Measurements from ENCODE around the gene ANO9.
A peak's percentile ranks its signal among the peaks of the same experiment; 100 is the strongest.
"Not testable (repeated sequence)": the region's sequence is repeated elsewhere in the genome, so short reads cannot be mapped to it uniquely, and the experiment has no call there.

ANO9 gene

DNA sequence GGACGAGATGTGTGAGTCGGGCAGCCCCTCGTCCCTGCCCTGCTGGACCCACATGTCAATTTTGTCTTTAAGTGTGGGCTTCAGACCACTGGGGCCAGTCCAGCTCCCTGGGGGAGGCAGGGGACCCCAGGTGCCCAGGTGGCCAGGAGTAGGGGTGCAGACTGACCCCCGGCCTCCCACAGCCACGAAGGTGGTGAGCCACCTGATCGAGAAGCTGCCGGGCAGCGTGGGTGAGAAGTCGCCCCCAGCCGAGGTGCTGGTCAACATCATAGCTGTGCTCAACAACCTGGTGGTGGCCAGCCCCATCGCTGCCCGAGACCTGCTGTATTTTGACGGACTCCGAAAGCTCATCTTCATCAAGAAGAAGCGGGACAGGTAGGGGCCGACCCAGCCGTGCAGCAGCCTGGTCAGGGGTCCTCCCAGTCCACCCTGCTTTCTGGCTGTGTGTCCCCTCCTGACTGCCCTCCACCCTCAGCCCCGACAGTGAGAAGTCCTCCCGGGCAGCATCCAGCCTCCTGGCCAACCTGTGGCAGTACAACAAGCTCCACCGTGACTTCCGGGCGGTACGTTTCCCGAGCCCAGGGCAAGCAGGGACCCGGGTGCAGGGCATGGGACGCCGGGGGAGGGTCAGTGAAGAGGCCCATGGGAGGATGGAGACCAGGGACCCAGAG lies 37.9 kb downstream of the ANO9 start:
- FAIRE-seq (no peak), DNase-seq (ENCODE audit: low spot score) (no peak)

DNA sequence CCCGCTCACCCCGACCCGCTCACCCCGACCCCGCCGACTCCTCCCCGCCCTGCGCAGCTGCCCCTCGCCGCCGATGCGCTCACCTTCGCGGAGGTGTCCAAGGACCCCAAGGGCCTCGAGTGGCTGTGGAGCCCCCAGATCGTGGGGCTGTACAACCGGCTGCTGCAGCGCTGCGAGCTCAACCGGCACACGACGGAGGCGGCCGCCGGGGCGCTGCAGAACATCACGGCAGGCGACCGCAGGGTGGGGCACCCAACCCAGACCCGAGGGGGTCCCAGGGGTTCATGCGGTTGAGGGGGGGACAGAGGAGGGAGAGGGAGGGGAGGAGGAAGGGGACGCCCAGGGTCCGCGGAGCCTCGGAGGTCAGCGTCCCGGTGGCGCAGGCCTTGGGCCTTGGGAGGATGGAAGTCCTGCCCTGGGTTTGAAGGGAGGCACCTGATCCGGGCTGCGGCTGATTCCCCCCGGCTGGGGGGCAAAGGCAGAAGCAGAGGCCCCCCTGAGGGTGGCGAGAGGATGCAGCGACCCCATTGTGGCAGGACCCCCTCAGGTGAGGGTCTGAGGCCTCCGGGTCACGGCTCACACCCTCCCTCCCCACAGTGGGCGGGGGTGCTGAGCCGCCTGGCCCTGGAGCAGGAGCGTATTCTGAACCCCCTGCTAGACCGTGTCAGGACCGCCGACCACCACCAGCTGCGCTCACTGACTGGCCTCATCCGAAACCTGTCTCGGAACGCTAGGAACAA lies 38.6 kb downstream of the ANO9 start:
- DNase-seq (ENCODE audit: low spot score): no peak
- no peak for FAIRE-seq

DNA sequence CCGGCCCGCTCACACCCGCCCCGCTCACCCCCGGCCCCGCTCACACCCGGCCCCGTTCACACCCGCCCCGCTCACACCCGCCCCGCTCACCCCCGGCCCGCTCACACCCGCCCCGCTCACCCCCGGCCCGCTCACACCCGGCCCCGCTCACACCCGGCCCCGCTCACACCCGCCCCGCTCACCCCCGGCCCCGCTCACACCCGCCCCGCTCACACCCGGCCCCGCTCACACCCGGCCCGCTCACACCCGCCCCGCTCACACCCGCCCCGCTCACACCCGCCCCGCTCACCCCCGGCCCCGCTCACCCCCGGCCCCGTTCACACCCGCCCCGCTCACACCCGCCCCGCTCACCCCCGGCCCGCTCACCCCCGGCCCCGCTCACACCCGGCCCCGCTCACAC lies 40.6 kb downstream of the ANO9 start:
- not testable (repeated sequence) for FAIRE-seq; DNase-seq (ENCODE audit: low spot score)

DNA sequence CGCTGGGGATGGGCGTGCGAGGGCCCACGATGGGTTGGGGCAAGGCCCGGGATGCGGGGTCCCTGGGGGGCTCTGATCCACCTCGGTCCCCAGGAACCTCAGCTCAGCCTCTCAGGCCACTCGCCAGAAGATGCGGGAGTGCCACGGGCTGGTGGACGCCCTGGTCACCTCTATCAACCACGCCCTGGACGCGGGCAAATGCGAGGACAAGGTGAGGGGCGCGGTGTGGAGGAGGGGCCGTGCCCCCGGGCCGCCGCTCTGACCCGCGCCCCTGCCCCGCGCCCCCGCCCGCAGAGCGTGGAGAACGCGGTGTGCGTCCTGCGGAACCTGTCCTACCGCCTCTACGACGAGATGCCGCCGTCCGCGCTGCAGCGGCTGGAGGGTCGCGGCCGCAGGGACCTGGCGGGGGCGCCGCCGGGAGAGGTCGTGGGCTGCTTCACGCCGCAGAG lies 41.5 kb downstream of the ANO9 start:
- FAIRE-seq (no peak), DNase-seq (ENCODE audit: low spot score) (no peak)

DNA sequence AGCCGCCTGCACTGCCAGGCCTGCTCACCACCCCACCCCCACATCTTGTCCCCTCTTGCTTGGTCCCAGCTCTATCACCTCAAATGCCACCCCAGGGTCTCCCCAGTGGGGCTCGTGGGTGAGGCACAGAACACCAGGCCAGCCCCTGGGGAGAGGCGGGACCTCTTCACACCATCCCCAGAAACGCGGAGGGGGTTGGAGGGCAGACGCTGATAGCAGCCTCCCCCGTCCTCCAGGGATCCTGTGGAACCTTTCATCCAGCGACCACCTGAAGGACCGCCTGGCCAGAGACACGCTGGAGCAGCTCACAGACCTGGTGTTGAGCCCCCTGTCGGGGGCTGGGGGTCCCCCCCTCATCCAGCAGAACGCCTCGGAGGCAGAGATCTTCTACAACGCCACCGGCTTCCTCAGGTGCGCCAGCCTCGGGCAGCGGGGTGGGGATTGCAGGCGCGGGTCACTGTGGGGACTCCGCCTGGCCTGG lies 42.0 kb downstream of the ANO9 start:
- DNase-seq (ENCODE audit: low spot score) (no peak), FAIRE-seq (no peak)

DNA sequence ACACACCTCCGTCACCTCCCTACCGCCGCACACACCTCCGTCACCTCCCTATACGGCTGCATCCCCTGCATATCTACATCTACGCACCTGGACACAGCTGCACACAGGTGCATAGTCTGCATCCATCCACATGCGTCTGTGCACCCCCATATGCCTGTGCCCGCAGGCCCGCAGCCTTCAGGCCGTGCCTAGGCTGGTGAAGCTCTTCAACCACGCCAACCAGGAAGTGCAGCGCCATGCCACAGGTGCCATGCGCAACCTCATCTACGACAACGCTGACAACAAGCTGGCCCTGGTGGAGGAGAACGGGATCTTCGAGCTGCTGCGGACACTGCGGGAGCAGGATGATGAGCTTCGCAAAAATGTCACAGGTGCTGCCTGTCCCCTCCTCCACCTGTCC lies 43.0 kb downstream of the ANO9 start:
- no peak for FAIRE-seq
- no peak for DNase-seq (ENCODE audit: low spot score)

DNA sequence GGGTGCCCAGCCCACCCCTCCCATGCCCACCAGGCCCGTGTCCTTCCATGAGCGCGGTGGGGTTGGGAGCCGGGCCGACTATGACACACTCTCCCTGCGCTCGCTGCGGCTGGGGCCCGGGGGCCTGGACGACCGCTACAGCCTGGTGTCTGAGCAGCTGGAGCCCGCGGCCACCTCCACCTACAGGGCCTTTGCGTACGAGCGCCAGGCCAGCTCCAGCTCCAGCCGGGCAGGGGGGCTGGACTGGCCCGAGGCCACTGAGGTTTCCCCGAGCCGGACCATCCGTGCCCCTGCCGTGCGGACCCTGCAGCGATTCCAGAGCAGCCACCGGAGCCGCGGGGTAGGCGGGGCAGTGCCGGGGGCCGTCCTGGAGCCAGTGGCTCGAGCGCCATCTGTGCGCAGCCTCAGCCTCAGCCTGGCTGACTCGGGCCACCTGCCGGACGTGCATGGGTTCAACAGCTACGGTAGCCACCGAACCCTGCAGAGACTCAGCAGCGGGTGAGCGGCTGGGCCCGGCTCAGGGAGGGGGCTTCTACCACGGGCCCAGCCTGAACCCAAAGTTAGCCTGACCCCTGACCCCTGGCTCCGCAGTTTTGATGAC lies 44.8 kb downstream of the ANO9 start:
- DNase-seq (ENCODE audit: low spot score) (no peak), FAIRE-seq (no peak)

DNA sequence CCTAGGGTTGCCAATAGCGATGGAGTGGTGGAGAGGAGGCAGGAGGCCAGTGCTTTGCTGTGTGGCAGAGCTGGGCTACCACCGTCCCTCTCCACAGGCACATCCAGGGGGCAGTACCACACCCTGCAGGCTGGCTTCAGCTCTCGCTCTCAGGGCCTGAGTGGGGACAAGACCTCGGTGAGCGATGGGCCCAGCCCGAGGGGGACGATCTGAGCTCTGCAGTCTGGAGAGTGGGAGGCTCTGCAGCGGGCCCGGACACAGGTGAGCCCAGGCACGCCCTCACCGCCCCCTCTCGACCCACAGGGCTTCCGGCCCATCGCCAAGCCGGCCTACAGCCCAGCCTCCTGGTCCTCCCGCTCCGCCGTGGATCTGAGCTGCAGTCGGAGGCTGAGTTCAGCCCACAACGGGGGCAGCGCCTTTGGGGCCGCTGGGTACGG lies 45.3 kb downstream of the ANO9 start:
- FAIRE-seq (no peak), DNase-seq (ENCODE audit: low spot score) (peak; percentile 8)

DNA sequence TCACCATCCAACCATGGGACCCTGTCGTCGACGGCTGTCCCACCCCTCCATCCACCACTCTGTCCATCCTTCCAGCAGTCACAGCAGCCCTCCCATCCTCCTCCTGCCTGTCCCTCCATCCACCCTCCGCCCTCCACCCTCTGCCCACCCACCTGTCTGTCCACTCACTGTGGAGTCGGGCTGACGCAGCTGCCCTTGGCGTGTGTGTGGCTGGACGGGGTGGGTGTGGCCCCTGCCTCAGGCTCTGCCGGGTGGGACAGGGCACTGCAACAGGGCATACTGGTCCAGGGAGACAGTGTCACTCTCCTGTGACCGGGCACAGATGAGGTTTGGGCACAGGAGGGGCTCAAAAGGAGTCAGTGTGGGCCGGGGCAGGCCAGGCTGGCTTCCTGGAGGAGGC lies 45.9 kb downstream of the ANO9 start:
- no peak for FAIRE-seq
- no peak for DNase-seq (ENCODE audit: low spot score)

DNA sequence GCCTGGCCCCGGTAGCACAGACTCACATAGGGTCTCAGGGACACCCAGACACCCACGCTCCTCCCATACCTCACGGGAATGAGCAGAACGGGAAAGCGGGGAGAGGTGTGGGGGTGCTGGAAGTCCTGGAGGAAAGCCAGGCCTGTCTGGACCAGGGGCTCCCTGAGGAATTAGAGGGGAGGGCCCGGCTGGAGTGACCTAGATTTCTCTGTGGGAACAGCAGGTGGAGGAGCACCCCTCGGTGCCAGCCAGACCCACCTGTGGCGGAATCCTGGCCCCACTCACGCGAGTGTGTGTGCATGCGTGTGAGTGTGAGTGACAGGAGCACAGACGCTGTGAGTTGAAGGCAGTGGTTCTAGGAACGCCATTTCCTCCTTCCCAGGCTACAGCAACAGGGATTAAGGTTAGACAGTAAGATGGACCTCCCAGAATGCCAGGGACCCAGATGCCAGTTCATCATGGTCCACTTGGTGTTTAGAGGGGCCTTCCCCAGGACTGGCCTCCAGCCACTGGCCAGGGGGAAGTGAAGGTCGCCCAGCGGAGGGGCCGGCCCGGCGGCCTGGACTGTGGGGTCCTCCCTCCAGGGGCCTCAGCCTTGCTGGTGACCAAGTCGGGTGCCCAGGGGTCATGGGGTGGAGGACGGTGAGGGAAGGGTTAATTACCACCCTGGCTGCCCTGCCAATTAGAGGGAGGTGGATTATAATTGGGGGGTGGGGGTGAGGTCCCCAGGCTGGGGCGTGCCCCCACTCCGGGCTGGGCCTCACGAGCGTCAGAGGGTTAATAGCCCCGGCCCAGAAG lies 46.8 kb downstream of the ANO9 start:
- DNase-seq (ENCODE audit: low spot score) (no peak), FAIRE-seq (no peak)

DNA sequence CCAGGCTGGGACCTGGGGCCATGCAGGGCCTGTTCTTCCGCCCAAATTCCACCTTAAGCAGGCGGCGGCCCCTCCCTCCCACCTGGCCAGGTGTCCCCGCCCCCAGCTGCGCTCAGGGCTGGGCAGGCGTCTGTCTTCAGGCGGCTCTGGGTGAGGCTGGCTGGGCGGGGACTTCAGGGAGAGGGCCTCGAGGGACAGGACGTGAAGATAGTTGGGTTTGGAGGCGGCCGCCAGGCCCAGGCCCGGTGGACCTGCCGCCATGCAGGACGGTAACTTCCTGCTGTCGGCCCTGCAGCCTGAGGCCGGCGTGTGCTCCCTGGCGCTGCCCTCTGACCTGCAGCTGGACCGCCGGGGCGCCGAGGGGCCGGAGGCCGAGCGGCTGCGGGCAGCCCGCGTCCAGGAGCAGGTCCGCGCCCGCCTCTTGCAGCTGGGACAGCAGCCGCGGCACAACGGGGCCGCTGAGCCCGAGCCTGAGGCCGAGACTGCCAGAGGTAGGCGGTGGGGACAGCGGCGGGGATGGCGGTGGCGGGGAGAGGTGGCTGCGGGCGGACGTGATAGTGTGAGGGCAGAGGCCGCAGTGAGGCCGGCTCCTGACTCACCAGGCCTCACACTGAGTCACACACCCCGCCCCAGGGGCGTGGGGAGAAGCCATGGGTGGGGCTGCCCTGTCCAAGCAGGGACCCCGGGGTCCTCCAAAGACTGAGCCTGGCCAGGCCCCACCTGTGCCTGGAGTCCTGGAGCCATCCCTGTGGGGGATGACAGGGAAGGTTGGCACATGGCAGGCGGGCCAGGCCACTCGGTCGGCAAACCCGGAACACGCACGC lies 47.6 kb downstream of the ANO9 start, which contains the start of gene PKP3:
TSS of gene PKP3 (plus strand) at position 176 of the 824 bp plus-strand sequence. CDS start at position 260, 84 bp downstream.
- DNase-seq (ENCODE audit: low spot score) (peak; percentile 61), FAIRE-seq (no peak)

DNA sequence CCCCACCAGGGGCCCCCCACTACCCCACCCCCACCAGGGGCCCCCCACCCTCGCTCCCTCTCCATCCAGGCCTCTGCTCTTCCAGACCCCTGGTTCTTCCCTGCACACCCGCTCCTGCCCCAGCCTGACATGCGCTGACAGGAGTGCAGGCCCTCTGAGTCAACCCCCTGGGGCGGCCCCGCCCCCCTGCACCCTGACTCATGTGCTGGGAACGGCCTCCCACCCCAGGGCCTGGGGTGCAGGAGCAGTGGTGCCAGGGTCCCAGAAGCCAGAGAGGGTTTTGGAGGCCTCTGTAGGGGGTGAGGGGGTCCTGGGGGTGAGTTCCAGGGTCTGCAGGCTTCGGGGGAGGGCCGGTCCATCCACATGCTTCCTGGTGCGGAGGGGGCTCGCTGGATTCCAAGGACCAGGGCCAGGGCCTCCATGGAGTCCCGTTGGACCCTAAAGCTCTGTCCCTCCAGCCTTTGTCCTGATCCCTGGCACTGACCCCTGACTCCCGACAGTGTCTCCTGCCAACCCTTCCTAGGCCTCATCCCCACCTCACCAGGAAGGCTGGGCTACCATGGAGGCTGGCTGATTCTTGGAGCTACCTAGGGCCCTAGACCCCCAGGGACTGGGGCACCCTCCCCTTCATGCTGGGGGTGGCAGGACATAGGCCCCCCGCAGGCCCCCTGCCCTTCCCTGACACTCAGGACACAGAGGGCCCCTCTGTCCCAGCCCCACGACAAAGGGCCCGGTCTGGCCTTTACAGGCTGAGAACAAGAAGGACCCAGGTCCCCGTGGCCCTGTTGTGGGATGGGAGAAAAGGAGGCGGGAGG lies 48.4 kb downstream of the ANO9 start:
- FAIRE-seq (no peak), DNase-seq (ENCODE audit: low spot score) (peak; percentile 57)

DNA sequence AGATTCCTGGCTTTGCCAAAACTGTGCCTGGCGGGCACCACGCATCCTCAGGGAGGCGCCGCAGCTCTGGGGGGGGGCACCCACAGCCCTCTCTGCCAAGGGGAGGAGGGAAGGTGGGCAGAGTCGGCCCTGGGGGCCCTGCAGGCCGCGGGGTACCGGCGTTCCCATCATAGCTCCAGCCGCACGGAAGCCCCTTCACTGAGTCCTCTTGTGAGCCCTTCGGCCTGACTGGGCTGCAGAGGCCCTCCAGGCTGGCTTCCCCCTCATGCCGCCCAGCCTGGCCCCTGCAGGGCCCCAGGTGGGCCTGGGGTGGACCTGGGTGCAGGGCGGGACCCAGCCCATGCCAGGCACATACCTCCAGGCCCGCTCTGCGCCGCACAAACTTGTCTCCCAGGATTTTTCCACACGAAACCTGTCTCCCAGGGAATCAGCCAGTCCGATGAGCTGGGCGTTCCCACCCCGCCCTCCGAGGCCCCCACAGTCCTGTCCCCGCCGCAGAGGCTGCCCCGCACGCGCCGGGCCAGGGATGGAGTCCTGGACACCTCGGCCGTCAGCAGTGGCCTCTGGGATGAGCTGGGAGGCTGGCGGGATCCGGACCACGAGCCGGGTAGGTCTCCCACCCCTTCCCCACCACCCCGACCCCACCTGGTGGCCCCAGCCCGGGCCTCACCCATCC lies 49.6 kb downstream of the ANO9 start:
- FAIRE-seq (no peak), DNase-seq (ENCODE audit: low spot score) (no peak)

DNA sequence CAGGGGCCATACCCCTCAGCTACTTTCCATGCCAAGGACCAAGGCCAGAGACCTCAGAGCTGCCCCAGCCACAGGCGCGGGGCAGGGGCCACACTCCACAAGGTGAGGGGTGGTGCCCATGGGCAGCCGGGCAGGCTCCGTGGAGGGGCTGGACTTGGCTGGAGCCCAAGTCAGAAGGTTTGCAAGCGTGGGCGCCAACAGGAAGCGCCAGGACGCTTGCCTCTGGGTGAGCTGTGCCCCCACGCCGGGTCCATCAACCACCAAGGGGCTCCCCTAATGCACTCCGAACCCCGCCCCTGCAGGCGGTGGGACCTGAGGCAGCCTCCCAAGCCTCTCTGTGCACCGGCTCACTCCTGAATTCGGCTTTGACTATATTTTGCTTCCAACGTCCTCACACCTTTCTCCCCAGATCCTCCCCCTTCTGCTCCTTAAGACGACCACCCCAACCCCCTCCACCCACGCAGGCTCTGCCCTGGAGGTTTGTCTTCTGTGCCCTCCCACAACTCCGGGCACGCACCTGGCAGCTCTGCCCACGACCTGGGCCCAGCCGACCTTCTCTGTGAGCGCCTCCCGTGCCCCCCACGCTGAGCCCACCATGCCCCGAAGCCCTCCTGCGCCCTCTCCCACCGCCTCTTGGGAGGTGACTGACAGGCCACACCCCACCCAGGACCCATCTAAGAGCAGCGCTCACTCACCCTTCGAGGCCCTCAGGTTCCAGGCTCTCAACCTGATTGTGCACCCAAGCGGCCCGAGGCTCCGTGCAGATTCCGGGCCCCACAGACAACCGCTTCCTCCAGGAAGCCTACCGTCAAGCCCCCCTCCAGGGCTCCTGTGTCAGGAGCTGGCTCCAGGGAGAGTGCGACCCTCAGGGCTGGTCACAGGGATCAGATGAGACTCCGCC lies 50.4 kb downstream of the ANO9 start:
- no peak for DNase-seq (ENCODE audit: low spot score)
- FAIRE-seq: no peak

DNA sequence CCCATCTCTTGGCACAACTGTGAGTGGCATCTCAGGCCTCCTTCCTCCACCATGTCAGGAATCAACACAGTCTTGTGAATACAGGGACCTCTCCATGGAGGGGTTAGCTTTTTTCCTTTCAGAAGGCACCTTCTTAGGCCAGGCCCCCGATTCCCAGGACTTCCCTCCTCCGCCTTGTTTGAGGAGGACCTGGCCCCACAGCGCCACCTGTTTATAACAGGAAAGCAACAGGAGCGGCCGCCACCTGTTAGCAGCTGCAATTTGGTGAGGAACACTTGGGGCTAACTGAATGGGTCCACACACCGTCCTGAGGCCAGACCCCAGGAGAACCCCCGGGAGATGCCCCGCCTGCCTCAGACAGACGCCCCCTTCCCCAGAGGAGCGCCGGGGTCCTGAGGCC lies 51.6 kb downstream of the ANO9 start:
- FAIRE-seq: no peak
- no peak for DNase-seq (ENCODE audit: low spot score)

DNA sequence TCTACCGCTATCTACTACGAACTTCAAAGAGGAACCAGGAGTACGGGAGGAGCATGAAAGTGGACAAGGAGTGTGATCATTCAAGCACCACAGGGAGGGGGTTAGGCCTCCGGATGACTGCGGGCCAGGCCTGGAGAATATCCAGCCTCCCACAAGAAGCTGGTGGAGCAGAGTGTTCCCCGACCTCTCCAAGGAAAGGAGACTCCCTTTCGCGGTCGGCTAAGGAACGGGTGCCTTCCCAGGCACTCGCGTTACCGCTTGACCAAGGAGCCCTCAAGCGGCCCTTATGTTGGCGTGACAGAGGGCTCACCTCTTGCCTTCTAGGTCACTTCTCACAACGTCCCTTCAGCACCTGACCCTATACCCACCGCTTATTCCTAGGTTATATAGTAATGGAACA lies 52.4 kb downstream of the ANO9 start:
- FAIRE-seq: peak; percentile 80
- DNase-seq (ENCODE audit: low spot score): not testable (repeated sequence)

DNA sequence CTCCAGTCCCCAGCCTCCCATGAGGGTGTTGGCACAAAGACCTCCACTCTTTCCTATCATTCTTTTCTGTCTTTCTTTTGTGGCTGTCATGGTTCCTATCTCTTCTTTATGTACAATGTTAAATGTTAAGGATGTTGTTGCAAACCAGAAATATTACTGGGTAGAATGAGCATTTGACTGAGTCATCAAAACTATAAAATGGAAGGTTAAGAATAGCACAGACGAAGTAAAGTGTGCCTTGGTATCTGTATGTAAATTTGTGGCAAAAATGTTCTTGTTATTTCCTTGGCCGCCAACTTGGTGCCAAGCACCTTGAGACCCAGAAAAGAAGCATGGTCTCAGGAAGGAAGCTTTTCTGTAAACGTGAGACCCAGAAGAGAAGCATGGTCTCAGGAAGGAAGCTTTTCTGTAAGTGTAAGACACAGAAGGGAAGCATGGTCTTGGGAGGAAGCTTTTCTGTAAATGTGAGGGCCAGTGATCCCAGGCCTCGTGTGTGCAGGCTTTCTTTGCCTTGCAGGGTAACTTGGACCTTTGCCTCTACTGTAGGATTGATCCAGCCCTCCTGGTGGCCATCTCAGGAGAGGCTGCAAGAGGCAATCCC lies 54.5 kb downstream of the ANO9 start:
- DNase-seq (ENCODE audit: low spot score) (no peak), FAIRE-seq (no peak)

DNA sequence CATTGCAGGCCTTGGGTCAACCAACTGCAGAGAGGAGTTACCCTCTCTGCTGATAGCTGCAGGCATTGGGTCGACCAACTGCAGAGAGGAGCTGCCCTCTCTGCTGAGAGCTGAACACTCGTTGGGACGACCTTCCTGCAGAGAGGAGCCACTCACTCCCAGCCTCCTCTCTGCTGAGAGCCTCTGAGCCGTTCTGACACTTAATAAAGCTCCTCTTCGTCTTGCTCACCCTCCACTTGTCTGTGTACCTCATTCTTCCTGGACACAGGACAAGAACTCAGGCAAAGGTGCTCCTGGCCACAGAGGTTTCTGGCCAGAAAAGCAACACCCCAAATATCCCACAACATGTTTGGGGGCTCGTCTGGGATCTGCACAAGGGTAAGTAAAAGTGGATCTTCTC lies 55.3 kb downstream of the ANO9 start:
- FAIRE-seq (no peak), DNase-seq (ENCODE audit: low spot score) (no peak)
